Testis (tissue), 3 donors: Measurements from ENCODE around the gene SUN1. TPM values are rescaled to one million over a fixed set of nuclear protein-coding genes. Genes with fewer than 3 reads are reported as not detected.

Source experiments
- DNase-seq: peaks from one replicate; pipeline ENCODE4 v3.0.0-alpha.2; 2019
- H3K27ac ChIP-seq, 2 donors: fragments of 200-600 bp; sonication (generic); one replicate each; pipeline ENCODE4 v1.5.1; 2019
- H3K27me3 ChIP-seq: fragments of 200-600 bp; sonication (generic); one replicate; pipeline ENCODE4 v1.5.1; 2019
- H3K36me3 ChIP-seq: fragments of 200-600 bp; sonication (generic); one replicate; pipeline ENCODE4 v1.5.1; 2017; ENCODE audit warnings: low read depth; ENCODE audit errors: missing control alignments
- H3K4me1 ChIP-seq: fragments of 200-600 bp; sonication (generic); one replicate; pipeline ENCODE4 v1.5.1; 2019
- H3K4me3 ChIP-seq, 2 donors: fragments of 200-600 bp; sonication (generic); one replicate each; pipeline ENCODE4 v1.5.1; 2017 to 2019
- H3K9me3 ChIP-seq: fragments of 200-600 bp; sonication (generic); one replicate; pipeline ENCODE4 v1.5.1; 2017
- POLR2A ChIP-seq: fragments of 450-650 bp; IDR thresholded peaks from one replicate; pipeline ENCODE4 v1.6.1; 2017; ENCODE audit warnings: antibody characterized with exemption, mild to moderate bottlenecking, moderate library complexity
- WGBS, 2 donors: methylation state at CpG; one replicate each; pipeline ENCODE4 v1.1.5; 2018; 5-methylcytosine and 5-hydroxymethylcytosine counted together
- intact Hi-C: fragments of 100-400 bp; cut with DNase I; formaldehyde crosslinking; loops from one replicate; pipeline ENCODE4 v1.15.1; 2023; ENCODE audit warnings: low total_unique reads
- polyA plus RNA-seq: library from polyadenylated mRNA; stranded (reverse); fragments of 350-450 nt; fragmentation: Illumina TruSeq; extraction: RNeasy Lipid Tissue Mini Kit (QIAGEN cat#74804); gene quantifications from one replicate; pipeline ENCODE4 v1.2.3, GENCODE V29; 2014; ENCODE audit warnings: low read depth, low replicate concordance; ENCODE audit not compliant: insufficient read depth
- total RNA-seq, 2 donors: library from RNA; depleted of rRNA; stranded (reverse); fragments of >200 nt; gene quantifications; one replicate each; pipeline ENCODE4 v1.2.3, GENCODE V29; 2016
- TF ChIP-seq, protein P1 (sequence below), 3 experiments: fragments of 450-650 bp in 2 of 3; fragments of 200-600 bp in 1 of 3; sonication (generic) in 1 of 3; IDR thresholded peaks; one replicate each; pipeline ENCODE4 v1.5.1; 2016 to 2019; ENCODE audit warnings: antibody characterized with exemption in 3 of 3, mild to moderate bottlenecking in 2 of 3, moderate library complexity in 1 of 3

SUN1 gene
- total and polyA plus RNA-seq, 3 donors from 2014 or later, result 167 to 213 (median 173) TPM

DNA sequence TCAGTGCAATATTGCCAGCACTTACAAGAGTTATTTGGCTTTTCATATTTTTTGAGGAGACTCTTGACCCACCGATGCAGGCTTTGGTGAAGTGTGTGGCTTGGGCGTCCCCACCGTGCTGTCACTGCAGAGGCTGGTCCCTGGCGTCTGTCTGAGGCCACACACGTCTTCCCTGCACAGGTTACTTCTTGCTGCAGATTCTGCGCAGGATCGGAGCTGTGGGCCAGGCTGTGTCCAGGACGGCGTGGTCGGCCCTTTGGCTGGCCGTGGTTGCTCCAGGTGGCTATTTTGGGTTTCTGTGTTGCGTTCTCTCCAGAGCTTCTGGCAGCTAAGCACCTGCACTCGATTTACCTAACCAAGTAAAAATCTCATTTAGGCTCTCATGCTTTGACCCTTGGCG is 18.9 kb downstream of the SUN1 start:
- no peak overlapping the region for H3K27ac ChIP-seq
- H3K36me3 ChIP-seq, result no peaks in the 10 kb centered on the region
- TF ChIP-seq, protein P1, sequence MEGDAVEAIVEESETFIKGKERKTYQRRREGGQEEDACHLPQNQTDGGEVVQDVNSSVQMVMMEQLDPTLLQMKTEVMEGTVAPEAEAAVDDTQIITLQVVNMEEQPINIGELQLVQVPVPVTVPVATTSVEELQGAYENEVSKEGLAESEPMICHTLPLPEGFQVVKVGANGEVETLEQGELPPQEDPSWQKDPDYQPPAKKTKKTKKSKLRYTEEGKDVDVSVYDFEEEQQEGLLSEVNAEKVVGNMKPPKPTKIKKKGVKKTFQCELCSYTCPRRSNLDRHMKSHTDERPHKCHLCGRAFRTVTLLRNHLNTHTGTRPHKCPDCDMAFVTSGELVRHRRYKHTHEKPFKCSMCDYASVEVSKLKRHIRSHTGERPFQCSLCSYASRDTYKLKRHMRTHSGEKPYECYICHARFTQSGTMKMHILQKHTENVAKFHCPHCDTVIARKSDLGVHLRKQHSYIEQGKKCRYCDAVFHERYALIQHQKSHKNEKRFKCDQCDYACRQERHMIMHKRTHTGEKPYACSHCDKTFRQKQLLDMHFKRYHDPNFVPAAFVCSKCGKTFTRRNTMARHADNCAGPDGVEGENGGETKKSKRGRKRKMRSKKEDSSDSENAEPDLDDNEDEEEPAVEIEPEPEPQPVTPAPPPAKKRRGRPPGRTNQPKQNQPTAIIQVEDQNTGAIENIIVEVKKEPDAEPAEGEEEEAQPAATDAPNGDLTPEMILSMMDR (IDR thresholded peaks at IDR 0.05), result no peak
- TF ChIP-seq POLR2A, result no peak
- H3K4me1 ChIP-seq, result no peaks in the 10 kb centered on the region
- 79 to 89% methylated on average over 7 to 14 of the region's 14 CpGs for WGBS, 2 donors
- no peaks in the 10 kb centered on the region for H3K27me3 ChIP-seq
- no peak for DNase-seq
- no peak overlapping the region for H3K4me3 ChIP-seq
- H3K9me3 ChIP-seq, result no peaks in the 10 kb centered on the region
- intact Hi-C loops, result no loop called here

DNA sequence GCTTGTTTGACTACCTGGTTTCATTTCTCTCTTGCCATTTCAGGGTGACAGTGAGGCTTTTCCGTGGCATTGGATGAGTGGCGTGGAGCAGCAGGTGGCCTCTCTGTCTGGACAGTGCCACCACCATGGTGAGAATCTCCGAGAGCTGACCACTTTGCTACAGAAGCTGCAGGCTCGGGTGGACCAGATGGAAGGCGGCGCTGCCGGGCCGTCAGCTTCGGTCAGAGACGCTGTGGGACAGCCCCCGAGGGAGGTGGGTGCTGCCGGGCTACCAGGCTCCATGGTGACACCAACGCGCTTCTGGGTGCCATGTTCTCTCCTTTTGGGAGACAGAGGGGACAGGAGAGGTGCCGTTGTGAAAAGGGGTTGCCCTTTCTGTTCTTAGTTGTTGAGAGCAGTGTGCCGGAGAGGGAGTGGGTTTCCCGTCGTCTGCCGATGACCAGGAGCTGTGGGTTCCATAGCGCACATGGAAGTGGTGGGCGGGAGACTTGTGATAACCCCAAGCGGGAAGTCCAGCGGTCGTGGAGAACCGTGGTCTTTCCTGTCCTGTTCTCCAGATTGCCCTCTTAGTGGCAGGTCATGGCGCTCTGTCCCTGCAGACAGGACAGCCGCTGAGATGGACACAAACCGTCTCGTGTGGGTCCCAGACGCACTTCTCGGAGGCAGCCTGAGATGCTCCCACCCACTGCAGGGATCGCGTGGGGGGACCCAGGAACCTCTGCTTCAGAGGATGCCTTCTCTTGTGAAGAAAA is 21.3 kb downstream of the SUN1 start:
- no peak for DNase-seq
- Histone ChIP-seq H3K36me3 (no peaks in the 10 kb centered on the region), H3K4me3 (no peak overlapping the region), H3K27me3 (no peaks in the 10 kb centered on the region), H3K27ac (no peak overlapping the region), H3K4me1 (no peaks in the 10 kb centered on the region), H3K9me3 (no peaks in the 10 kb centered on the region)
- intact Hi-C loops, result no loop called here
- TF ChIP-seq, protein P1 (IDR thresholded peaks at IDR 0.05), result no peak
- no peak for TF ChIP-seq POLR2A
- WGBS, 2 donors, result 91 to 94% methylated on average over 24 to 33 of the region's 33 CpGs

GRCh38 chr7:854118-854775 is 22.0 kb downstream of the SUN1 start:
- TF ChIP-seq, protein P1 (IDR thresholded peaks at IDR 0.05), result no peak
- no peak for TF ChIP-seq POLR2A
- no peaks in the 10 kb centered on the region for H3K36me3 ChIP-seq
- 94 to 97% methylated on average over 23 to 32 of the region's 32 CpGs for WGBS, 2 donors

DNA sequence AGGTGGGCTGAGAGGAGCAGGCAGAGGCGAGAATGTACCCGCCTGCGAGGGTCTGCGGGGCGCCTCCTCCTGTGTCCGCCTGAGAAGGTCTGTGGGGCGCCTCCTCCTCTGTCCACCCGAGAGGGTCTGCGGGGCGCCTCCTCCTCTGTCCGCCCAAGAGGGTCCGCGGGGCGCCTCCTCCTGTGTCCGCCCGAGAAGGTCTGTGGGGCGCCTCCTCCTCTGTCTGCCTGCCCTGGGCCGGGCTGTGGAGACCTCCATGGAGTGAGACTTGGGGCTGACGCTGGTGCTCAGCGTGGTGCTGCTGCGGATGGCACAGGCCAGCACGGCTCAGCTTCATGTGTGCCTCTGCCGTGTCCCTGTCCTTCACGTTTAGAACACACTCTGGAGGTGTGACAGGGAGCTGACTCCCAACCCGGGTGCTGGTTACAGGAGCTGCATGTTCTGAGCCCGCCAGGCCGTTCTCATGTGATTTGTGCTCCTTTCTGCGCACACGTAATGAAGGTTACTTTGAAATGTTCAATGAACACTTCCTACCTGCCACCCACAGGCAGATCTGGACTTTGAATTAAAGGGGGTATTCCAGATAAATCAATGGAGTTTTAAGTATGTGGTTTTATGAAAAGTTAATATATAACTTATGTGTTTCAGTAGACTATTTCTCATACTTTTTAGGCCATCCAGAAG is 23.6 kb downstream of the SUN1 start:
- TF ChIP-seq POLR2A, result no peak
- TF ChIP-seq, protein P1 (IDR thresholded peaks at IDR 0.05), result no peak
- H3K4me1 ChIP-seq, result no peaks in the 10 kb centered on the region
- no peaks in the 10 kb centered on the region for H3K36me3 ChIP-seq
- no peaks in the 10 kb centered on the region for H3K27me3 ChIP-seq
- no peaks in the 10 kb centered on the region for H3K9me3 ChIP-seq
- intact Hi-C loops, result no loop called here
- no peak overlapping the region for H3K27ac ChIP-seq
- no peak overlapping the region for H3K4me3 ChIP-seq
- DNase-seq, result no peak
- 88 to 91% methylated on average over 11 to 29 of the region's 29 CpGs for WGBS, 2 donors

More at GRCh38 chr7:854118-854775, 22.0 kb downstream of the SUN1 start:
- no peaks in the 10 kb centered on the region for H3K4me1 ChIP-seq
- intact Hi-C loops, result no loop called here
- H3K9me3 ChIP-seq, result no peaks in the 10 kb centered on the region
- no peak overlapping the region for H3K4me3 ChIP-seq
- no peak overlapping the region for H3K27ac ChIP-seq
- DNase-seq, result no peak
- no peaks in the 10 kb centered on the region for H3K27me3 ChIP-seq
